ENCODE data around the gene UBTD2. TPM values are rescaled to one million over a fixed set of nuclear protein-coding genes. Genes with fewer than 3 reads are reported as not detected.

UBTD2 gene
- total RNA-seq, 4 donors from 2014 or later: 19.4 to 31.0 (median 26.2) TPM

DNA sequence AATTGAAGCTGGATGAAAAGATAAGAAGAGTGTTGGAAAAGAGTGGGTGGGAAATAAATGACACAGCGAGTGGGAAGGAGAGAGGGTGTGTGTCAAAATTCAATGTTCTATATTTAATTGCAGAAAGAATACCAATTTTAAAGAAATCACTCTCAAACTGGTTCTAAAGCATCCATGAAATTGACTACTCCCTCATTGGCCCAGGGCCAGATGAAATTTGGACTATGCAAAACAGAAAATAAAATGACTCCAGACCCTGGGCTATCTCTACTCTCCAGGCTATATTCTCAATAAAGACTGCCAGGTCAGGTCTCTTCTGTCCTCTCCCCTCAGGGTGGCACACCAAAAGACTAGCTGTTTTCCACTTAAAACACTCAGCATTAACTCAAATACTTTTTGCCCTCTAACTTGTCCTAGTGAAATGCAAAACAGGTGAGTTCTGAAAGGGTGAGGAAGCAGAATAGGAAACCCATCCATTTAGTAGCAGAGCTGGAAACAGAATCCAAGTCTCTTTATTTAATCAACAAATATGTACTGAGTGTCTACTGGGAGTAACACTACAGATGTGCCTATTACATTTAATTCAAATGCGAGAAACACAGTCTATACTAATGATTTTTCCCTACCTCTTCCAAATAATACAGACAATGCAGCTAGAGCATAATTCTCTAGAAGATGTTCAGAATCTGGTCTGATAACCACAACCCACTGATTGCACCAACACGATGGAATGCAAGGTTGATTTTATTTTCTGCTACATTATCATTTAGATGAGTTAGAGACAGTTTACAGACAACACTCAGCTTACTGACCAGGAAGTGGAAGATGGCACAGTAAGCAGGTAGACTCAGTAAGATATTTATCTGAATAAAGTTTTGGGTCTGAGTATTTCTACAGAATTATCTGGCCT, 47.5 kb downstream of the UBTD2 start:
- H3K27ac ChIP-seq: no peak overlapping the region
- peaks cover 0 to 25% (median 13%) of the 10 kb centered on the region in 4 donors for H3K4me1 ChIP-seq
- DNase-seq (ENCODE audit: low spot score in 2 of 2): no peak
- no peaks in the 10 kb centered on the region for H3K9me3 ChIP-seq
- no peak overlapping the region for H3K4me3 ChIP-seq
- TF ChIP-seq EP300 (IDR thresholded peaks at IDR 0.05) (no peak), POLR2A (IDR thresholded peaks at IDR 0.05) (no peak)
- TF ChIP-seq, protein P1, sequence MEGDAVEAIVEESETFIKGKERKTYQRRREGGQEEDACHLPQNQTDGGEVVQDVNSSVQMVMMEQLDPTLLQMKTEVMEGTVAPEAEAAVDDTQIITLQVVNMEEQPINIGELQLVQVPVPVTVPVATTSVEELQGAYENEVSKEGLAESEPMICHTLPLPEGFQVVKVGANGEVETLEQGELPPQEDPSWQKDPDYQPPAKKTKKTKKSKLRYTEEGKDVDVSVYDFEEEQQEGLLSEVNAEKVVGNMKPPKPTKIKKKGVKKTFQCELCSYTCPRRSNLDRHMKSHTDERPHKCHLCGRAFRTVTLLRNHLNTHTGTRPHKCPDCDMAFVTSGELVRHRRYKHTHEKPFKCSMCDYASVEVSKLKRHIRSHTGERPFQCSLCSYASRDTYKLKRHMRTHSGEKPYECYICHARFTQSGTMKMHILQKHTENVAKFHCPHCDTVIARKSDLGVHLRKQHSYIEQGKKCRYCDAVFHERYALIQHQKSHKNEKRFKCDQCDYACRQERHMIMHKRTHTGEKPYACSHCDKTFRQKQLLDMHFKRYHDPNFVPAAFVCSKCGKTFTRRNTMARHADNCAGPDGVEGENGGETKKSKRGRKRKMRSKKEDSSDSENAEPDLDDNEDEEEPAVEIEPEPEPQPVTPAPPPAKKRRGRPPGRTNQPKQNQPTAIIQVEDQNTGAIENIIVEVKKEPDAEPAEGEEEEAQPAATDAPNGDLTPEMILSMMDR (IDR thresholded peaks at IDR 0.05): no peak
- H3K27me3 ChIP-seq: no peaks in the 10 kb centered on the region
- H3K36me3 ChIP-seq: peaks cover 0 to 29% (median 0%) of the 10 kb centered on the region in 3 donors
- 70 to 72% methylated on average over 3 of the region's 3 CpGs for WGBS, 2 donors

- TF ChIP-seq, protein P1 (IDR thresholded peaks at IDR 0.05): no peak
- TF ChIP-seq POLR2A (IDR thresholded peaks at IDR 0.05): no peak
- TF ChIP-seq EP300 (IDR thresholded peaks at IDR 0.05): no peak
- DNase-seq (ENCODE audit: low spot score in 2 of 2): no peak
- Histone ChIP-seq H3K9me3 (no peaks in the 10 kb centered on the region), H3K4me1 (peaks cover 0 to 25% (median 13%) of the 10 kb centered on the region in 4 donors), H3K27ac (peak overlapping the region in 1 of 4 donors; percentile 0), H3K4me3 (no peak overlapping the region), H3K36me3 (peaks cover 0 to 37% (median 0%) of the 10 kb centered on the region in 3 donors), H3K27me3 (no peaks in the 10 kb centered on the region)
- 38 to 48% methylated on average over 4 of the region's 4 CpGs for WGBS, 2 donors
Measured at GRCh38 chr5:172235132-172235780, 48.3 kb downstream of the UBTD2 start.

- Histone ChIP-seq H3K4me1 (peaks cover 0 to 25% (median 13%) of the 10 kb centered on the region in 4 donors), H3K4me3 (no peak overlapping the region), H3K27ac (no peak overlapping the region), H3K9me3 (no peaks in the 10 kb centered on the region), H3K36me3 (peaks cover 0 to 41% (median 0%) of the 10 kb centered on the region in 3 donors), H3K27me3 (no peaks in the 10 kb centered on the region)
- 95% methylated on average over 4 of the region's 4 CpGs for WGBS, 2 donors
- no peak for DNase-seq (ENCODE audit: low spot score in 2 of 2)
- TF ChIP-seq, protein P1 (IDR thresholded peaks at IDR 0.05): no peak
- no peak for TF ChIP-seq EP300 (IDR thresholded peaks at IDR 0.05)
- TF ChIP-seq POLR2A (IDR thresholded peaks at IDR 0.05): no peak
Measured at GRCh38 chr5:172234031-172234430, 49.5 kb downstream of the UBTD2 start.

DNA sequence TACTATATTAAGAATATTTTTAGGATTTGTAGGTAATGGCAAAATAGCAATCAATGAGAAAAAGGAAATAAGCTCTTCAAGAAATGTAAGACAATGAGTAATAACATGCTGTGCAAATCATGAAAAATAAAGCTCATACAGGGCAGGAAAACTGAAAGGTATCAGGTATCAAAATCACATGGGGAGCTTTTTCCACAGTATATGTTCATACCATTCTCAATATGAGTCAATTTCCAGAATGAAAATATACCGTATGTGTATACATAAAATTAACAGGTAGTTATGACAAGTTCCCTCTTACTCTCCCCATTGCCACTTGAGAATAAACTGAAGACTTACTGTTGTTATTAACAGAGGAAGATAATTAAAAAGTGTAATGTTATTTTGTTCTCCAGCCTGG, 53.7 kb downstream of the UBTD2 start:
- H3K36me3 ChIP-seq: peaks cover 0 to 43% (median 0%) of the 10 kb centered on the region in 3 donors

More for the DNA sequence above, 53.7 kb downstream of the UBTD2 start:
- H3K27ac ChIP-seq: no peak overlapping the region
- TF ChIP-seq POLR2A (IDR thresholded peaks at IDR 0.05): no peak
- no peak for TF ChIP-seq EP300 (IDR thresholded peaks at IDR 0.05)
- TF ChIP-seq, protein P1 (IDR thresholded peaks at IDR 0.05): no peak
- H3K4me1 ChIP-seq: peaks cover 0 to 6% (median under 1%) of the 10 kb centered on the region in 4 donors
- 91 to 95% methylated on average over 1 of the region's 1 CpG for WGBS, 2 donors
- H3K4me3 ChIP-seq: no peak overlapping the region
- H3K27me3 ChIP-seq: no peaks in the 10 kb centered on the region
- no peaks in the 10 kb centered on the region for H3K9me3 ChIP-seq
- no peak for DNase-seq (ENCODE audit: low spot score in 2 of 2)

All from tibial nerve (tissue), 4 donors.